ENCODE results near the gene NEK6.

NEK6 gene

DNA sequence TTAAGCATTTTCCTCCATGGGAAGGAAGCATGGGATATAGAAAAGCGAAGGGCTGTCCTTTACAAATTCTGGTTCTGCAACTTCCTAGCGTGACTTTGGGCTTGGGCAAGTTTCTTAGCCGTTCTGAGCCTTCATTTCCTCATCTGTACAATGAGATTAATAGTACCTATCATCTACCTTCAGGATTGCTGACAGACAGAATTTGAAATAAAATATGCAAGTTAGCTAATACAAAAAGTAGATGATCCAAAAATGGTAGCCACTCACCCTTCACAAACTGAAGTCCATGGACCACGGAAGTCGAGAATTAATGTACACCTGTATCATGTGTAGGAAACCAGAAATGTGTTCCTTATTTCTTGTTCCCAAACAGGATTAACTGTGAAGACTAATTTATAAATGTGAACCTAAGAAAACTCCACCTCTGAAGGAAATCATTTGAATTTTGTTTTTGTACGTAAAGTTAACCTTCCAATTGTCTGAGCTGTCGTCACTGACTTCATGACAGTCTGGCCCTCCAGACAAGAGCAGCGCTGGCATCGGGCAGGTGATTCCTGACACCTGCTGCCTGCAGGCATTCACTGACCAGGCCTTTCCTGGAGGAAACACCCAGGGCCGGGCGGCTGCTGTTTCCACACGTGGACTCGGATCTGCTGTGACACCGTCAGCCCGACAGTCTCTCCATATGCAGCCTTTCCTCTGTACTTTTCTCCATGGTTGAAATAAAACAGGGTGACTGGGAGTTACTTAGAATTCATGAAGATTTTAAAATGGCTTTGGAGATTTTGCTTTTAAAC is 94.1 kb downstream of the NEK6 start:
- H3K4me3 ChIP-seq (ENCODE audit: low read depth in 1 of 2, low read length in 2 of 2): no peak overlapping the region
- no peak overlapping the region for H3K9ac ChIP-seq (ENCODE audit: low read depth, low read length)
- TF ChIP-seq, protein P1, sequence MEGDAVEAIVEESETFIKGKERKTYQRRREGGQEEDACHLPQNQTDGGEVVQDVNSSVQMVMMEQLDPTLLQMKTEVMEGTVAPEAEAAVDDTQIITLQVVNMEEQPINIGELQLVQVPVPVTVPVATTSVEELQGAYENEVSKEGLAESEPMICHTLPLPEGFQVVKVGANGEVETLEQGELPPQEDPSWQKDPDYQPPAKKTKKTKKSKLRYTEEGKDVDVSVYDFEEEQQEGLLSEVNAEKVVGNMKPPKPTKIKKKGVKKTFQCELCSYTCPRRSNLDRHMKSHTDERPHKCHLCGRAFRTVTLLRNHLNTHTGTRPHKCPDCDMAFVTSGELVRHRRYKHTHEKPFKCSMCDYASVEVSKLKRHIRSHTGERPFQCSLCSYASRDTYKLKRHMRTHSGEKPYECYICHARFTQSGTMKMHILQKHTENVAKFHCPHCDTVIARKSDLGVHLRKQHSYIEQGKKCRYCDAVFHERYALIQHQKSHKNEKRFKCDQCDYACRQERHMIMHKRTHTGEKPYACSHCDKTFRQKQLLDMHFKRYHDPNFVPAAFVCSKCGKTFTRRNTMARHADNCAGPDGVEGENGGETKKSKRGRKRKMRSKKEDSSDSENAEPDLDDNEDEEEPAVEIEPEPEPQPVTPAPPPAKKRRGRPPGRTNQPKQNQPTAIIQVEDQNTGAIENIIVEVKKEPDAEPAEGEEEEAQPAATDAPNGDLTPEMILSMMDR (IDR thresholded peaks at IDR 0.05; ENCODE audit: borderline replicate concordance, extremely low read depth, low read length, poor library complexity, severe bottlenecking): no peak
- no peak for TF ChIP-seq EZH2 (IDR thresholded peaks at IDR 0.05; ENCODE audit: borderline replicate concordance, low read depth, low read length, severe bottlenecking)
- H4K20me1 ChIP-seq (ENCODE audit: insufficient read depth, low read length): peaks cover 54% of the 10 kb centered on the region
- H2AFZ ChIP-seq (ENCODE audit: low read depth, low read length): no peak overlapping the region
- ATAC-seq (ENCODE audit: insufficient read depth, low read depth) (no peak), DNase-seq (no peak)
- H3K9me3 ChIP-seq (ENCODE audit: insufficient read depth, low read length, severe bottlenecking): no peaks in the 10 kb centered on the region
- H3K27me3 ChIP-seq (ENCODE audit: insufficient read depth, low read length, poor library complexity): no peaks in the 10 kb centered on the region
- H3K36me3 ChIP-seq (ENCODE audit: insufficient read depth, low read length): peaks cover 82% of the 10 kb centered on the region
- H3K4me2 ChIP-seq (ENCODE audit: insufficient read depth, low read length): no peak overlapping the region
- H3K79me2 ChIP-seq (ENCODE audit: insufficient read depth, low read length): peaks cover 5% of the 10 kb centered on the region; the same call in 1 of the 2 replicates
- H3K27ac ChIP-seq (ENCODE audit: low read length): no peak overlapping the region
- H3K4me1 ChIP-seq (ENCODE audit: insufficient read depth, low read length): no peaks in the 10 kb centered on the region

DNA sequence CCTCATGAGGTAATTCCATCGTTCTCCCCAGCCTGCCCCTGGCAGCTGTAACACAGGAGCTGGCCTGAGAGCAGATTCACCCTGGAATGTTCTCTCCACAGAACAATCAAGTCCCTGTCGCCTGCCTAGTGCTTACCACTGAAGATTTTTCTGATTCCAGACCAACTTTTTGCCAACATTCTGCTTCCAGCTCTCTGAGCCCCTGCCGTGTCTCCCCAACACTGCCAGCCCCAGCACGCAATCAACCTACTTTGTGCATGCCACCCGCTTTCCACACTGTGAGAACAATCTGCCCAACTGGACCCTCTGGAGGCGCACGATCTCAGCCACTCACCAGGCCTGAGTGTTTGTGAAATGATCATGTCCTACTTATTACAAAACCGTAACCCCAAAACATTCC is 94.9 kb downstream of the NEK6 start:
- H3K4me2 ChIP-seq (ENCODE audit: insufficient read depth, low read length): no peak overlapping the region
- H3K27me3 ChIP-seq (ENCODE audit: insufficient read depth, low read length, poor library complexity): no peaks in the 10 kb centered on the region
- peaks cover 82% of the 10 kb centered on the region for H3K36me3 ChIP-seq (ENCODE audit: insufficient read depth, low read length)
- TF ChIP-seq, protein P1 (IDR thresholded peaks at IDR 0.05; ENCODE audit: borderline replicate concordance, extremely low read depth, low read length, poor library complexity, severe bottlenecking): no peak
- no peak for TF ChIP-seq EZH2 (IDR thresholded peaks at IDR 0.05; ENCODE audit: borderline replicate concordance, low read depth, low read length, severe bottlenecking)
- ATAC-seq (ENCODE audit: insufficient read depth, low read depth) (no peak), DNase-seq (no peak)
- peaks cover 11% of the 10 kb centered on the region; the same call in 1 of the 2 replicates for H3K79me2 ChIP-seq (ENCODE audit: insufficient read depth, low read length)
- no peaks in the 10 kb centered on the region for H3K9me3 ChIP-seq (ENCODE audit: insufficient read depth, low read length, severe bottlenecking)
- H3K4me1 ChIP-seq (ENCODE audit: insufficient read depth, low read length): no peaks in the 10 kb centered on the region
- H3K9ac ChIP-seq (ENCODE audit: low read depth, low read length): no peak overlapping the region
- no peak overlapping the region for H3K27ac ChIP-seq (ENCODE audit: low read length)
- peaks cover 61% of the 10 kb centered on the region for H4K20me1 ChIP-seq (ENCODE audit: insufficient read depth, low read length)
- H3K4me3 ChIP-seq (ENCODE audit: low read depth in 1 of 2, low read length in 2 of 2): no peak overlapping the region
- no peak overlapping the region for H2AFZ ChIP-seq (ENCODE audit: low read depth, low read length)

DNA sequence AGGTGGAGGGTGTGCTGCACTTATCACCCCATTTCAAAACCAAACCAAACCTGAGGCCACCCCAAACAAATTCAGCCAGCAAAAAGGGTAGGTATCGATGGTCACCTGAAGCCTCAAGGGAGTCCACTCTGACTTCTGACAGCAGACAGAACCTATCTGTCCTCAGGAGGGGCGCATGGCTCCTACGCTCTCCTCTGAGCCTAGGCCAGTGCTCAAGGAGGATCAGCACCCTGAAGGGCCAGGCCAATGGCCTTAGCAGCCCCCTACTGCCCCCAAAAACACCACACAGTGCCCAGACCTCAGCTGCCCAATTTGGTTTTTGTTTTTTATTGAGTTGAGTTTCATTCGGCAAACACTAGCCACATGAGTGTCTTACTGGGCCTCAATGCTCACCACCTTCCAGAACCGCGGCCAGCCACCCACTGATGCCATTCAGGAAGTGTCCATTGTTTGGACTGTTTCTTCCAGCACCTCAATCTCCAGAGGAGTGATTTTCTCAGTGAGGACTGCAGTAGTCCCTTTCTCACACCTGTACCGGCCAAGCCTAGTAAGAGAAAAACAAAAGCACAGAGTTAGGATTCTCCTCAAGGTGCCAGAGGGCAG is 95.5 kb downstream of the NEK6 start:
- no peak for DNase-seq
- H2AFZ ChIP-seq (ENCODE audit: low read depth, low read length): no peak overlapping the region
- no peaks in the 10 kb centered on the region for H3K4me1 ChIP-seq (ENCODE audit: insufficient read depth, low read length)
- TF ChIP-seq, protein P1 (IDR thresholded peaks at IDR 0.05; ENCODE audit: borderline replicate concordance, extremely low read depth, low read length, poor library complexity, severe bottlenecking): no peak
- TF ChIP-seq EZH2 (IDR thresholded peaks at IDR 0.05; ENCODE audit: borderline replicate concordance, low read depth, low read length, severe bottlenecking): no peak
- no peak overlapping the region for H3K4me3 ChIP-seq (ENCODE audit: low read depth in 1 of 2, low read length in 2 of 2)
- no peak for ATAC-seq (ENCODE audit: insufficient read depth, low read depth)
- peaks cover 78% of the 10 kb centered on the region for H3K36me3 ChIP-seq (ENCODE audit: insufficient read depth, low read length)
- H3K27me3 ChIP-seq (ENCODE audit: insufficient read depth, low read length, poor library complexity): no peaks in the 10 kb centered on the region
- H4K20me1 ChIP-seq (ENCODE audit: insufficient read depth, low read length): peaks cover 68% of the 10 kb centered on the region
- peaks cover 18% of the 10 kb centered on the region for H3K79me2 ChIP-seq (ENCODE audit: insufficient read depth, low read length)
- H3K4me2 ChIP-seq (ENCODE audit: insufficient read depth, low read length): no peak overlapping the region
- H3K9ac ChIP-seq (ENCODE audit: low read depth, low read length): no peak overlapping the region
- H3K27ac ChIP-seq (ENCODE audit: low read length): no peak overlapping the region
- H3K9me3 ChIP-seq (ENCODE audit: insufficient read depth, low read length, severe bottlenecking): no peaks in the 10 kb centered on the region
